RKO (cell line): Measurements from ENCODE around the gene TUBGCP2.

Experiments used
- DNase-seq: peaks from one replicate; pipeline ENCODE4 v3.0.0-alpha.2; 2016; ENCODE audit warnings: low spot score

The TUBGCP2 gene

DNA sequence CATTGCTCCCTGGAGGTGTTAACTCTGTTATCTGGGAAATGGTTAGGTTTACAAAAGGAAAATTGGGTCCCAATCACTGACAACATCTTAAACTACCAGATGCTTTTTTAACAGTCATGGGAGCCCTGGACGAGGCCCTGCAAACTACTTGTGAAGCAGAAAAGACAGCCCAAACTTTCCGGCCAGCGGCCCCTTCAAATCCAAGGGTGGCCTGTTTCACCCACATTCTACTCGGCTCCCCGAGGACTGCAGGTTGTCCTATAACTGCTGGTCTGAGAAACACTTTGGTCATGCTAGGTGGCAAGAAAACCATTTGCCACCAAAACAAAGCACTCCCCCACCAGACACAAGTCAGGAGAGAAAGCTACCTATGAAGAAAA lies 2.6 kb downstream of the TUBGCP2 start:
- DNase-seq = no peak

DNA sequence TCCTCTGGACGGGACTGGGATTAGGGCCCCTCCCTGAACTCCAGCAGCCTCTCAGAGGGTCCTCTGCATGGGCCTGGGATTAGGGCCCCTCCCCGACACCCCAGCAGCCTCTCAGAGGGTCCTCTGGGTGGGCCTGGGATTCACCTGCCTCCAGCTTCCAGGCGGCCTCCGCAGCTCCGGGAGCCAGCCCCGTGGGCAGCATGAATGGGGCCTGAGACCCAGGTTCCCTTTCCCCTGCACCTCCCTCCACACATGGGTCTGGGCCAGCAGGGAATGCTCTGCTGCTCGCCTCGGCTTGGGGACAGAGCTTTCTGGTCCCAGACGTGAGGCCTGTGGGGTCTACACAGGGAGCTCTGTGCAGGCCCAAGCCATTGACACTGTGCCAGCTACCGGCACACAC lies 5.5 kb downstream of the TUBGCP2 start:
- no peak for DNase-seq

- no peak for DNase-seq
Measured at GRCh38 chr10:133302230-133302629, 6.4 kb downstream of the TUBGCP2 start.

GRCh38 chr10:133299738-133300137 lies 8.9 kb downstream of the TUBGCP2 start:
- DNase-seq = no peak

- DNase-seq = no peak
Measured at GRCh38 chr10:133299224-133299623, 9.4 kb downstream of the TUBGCP2 start.

- DNase-seq = no peak
Measured at GRCh38 chr10:133298466-133298865, 10.2 kb downstream of the TUBGCP2 start.

- DNase-seq = no peak
Measured at GRCh38 chr10:133297504-133297903, 11.2 kb downstream of the TUBGCP2 start.

DNA sequence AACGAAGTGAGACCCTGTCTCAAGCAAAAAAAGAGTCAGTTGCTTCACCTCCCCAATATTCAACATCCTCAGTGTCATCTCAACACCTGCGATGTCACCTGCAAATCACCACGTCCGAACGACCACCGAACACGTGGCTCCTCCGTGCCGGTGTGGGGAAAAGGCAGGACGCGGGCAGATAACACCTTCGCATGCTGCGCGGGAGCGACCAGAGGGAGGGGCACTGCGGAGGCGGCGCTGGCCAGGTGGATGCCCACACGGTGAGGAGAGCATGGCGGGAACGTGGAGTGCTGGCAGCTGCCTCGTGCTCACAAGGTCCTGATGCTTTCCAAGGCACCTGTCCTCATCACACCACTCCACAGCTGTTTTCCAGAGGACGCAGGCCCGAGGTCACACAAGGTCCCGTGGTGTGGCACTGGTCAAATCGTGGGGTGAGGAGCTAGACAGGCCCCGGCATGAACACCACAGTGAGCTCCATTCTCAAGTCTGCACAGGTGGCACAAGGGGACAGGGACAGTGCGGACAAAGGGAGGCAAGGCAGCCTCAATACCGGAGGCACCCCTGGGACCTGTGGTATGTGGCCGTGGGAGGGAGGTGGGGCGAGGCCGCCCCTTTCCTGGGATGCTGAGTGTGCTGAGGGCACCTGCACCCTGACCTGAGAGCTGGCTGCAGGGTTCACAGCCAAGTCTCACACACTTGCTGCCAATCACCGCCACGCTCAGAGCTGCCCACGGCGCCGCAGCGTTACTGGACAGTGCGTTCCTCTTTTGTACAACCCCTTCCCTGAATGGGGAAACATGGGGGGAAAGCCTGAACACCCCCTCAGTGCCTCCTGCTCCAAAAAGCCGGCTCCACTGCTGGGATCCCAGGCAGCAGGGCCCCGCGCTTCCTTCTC lies 13.0 kb downstream of the TUBGCP2 start:
- DNase-seq = no peak

GRCh38 chr10:133294189-133294588 lies 14.5 kb downstream of the TUBGCP2 start:
- no peak for DNase-seq

GRCh38 chr10:133293810-133294119 lies 14.9 kb downstream of the TUBGCP2 start:
- no peak for DNase-seq

DNA sequence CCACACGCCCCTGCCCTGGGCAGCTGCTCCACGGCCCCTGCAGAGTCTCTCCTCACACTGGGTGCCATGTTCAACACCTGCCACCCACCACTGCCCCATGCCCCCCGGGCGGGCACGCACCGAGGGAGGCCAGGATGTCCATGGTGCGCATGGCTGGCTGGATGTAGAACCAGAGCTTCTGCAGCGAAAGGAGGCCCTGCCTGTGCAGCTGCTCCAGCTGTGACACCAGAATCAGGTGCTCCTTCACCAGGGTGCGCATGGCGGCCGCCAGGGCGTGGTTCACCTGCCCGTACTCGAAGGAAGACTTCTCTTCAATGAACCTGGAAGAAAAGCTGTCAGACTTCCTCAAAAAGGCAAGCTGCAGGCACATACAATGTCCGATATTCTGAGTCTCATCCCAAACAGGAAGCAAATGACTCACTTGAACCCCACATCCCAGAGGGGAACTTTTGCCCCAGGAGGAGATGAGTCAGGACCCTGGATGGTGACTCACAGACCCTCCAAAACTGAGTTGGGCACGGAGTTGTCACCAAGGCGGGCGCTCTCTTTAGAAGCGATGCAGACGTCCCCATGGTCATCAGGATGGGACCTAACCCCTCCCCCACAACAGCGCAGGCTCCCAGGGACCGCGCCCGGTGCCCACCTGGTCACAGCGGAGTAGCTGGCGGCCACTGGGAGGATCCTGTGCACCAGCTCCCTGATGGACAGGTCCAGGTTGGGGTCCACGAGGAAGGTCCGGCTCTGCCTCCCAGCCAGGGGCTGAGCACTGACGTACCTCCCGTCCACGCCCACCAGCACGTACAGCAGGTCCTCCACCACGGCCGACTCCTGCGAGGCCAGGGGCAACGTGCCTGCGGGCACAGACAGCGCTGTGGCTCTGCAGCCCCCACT lies 15.5 kb downstream of the TUBGCP2 start:
- peak; percentile 84 for DNase-seq

- no peak for DNase-seq
Measured at GRCh38 chr10:133289761-133290160, 18.9 kb downstream of the TUBGCP2 start.

DNA sequence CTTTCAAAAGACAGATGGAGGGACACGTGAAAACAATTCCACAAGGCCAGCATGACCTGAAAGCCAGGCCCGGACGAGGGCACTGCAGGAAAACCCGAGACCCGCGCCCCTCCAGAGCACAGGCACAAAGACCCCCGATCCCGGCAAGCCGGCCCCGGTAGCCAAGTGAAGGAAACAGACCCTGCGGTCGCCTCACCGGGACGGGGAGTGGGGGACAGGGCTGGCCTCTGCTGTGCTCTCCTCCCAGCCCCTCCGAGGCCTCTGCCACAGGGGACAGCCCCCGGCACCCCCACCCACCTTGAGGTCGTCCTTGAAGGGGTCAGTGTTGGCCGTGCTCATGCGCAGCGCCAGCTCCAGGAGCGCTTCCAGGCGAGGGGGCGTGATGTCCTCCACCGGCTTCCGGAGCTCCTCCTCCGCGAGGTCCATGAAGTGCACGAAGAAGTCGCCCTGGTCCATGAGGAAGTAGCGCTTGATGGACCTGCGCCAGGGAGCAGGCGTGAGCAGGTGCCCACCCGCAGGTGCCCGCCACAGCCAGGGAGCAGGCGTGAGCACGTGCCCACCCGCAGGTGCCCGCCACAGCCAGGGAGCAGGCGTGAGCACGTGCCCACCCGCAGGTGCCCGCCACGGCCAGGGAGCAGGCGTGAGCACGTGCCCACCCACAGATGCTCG lies 20.7 kb downstream of the TUBGCP2 start:
- DNase-seq = no peak

- DNase-seq = no peak
Measured at GRCh38 chr10:133286366-133286765, 22.3 kb downstream of the TUBGCP2 start.

GRCh38 chr10:133285217-133285616 lies 23.5 kb downstream of the TUBGCP2 start:
- DNase-seq = no peak

- DNase-seq = no peak
Measured at GRCh38 chr10:133283931-133284330, 24.7 kb downstream of the TUBGCP2 start.

GRCh38 chr10:133282846-133283390 lies 25.8 kb downstream of the TUBGCP2 start:
- no peak for DNase-seq

GRCh38 chr10:133281628-133282372 lies 26.9 kb downstream of the TUBGCP2 start:
- DNase-seq = no peak

DNA sequence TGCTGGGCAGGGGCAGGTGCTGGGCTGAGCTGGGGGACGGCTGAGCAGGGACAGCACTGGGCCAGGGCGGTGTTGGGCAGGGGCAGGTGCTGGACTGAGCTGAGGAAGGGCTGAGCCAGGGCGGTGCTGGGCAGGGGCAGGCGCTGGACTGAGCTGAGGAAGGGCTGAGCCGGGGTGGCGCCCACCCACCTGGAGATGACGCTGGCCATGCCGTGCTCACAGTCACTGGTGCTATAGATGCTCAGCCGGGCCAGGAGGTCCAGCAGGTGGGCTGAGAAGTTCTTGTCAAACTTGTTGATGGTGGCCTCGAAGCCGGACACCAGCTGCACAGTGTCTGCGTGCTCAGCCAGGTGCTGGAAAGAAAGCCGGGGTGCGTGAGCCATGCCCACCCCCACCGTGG lies 27.6 kb downstream of the TUBGCP2 start:
- no peak for DNase-seq

GRCh38 chr10:133280391-133281059 lies 28.1 kb downstream of the TUBGCP2 start:
- no peak for DNase-seq
